Fibroblast of gingiva (primary cell): Measurements from ENCODE around the gene CCDC178.
"Not testable (repeated sequence)": the region's sequence is repeated elsewhere in the genome, so short reads cannot be mapped to it uniquely, and the experiment has no call there.

ENCODE experiments used
- DNase-seq: peaks from one replicate; pipeline ENCODE4 v3.0.0-alpha.2; 2011; ENCODE audit warnings: low read depth

The CCDC178 gene, protein sequence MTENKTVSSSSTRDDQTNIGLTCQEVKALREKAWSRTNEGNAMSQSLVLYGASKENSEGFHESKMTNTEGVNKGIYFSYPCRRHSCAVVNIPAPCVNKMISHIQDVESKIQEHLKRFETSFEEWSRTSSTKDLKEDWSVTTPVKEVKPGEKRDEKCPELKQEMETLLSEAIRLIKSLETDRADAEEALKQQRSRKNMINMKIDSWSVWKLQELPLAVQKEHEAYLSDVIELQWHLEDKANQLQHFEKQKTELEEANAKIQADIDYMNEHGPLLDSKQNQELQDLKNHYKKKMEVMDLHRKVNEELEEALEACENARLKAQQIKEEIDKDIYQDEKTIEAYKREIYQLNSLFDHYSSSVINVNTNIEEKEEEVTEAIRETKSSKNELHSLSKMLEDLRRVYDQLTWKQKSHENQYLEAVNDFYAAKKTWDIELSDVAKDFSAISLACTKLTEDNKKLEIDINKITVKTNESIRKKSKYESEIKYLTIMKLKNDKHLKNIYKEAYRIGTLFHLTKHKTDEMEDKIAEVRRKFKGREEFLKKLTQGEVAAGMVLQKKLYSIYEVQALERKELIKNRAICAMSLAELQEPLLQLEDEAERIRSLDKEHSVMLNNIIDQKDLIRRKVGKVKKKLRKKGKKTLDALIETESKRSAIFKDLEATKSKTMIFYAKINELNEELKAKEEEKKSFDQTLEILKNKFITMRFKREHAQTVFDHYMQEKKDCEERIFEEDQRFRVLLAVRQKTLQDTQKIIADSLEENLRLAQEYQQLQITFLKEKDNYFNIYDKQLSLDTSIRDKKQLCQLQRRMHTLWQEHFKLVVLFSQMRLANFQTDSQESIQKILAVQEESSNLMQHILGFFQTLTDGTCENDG

DNA sequence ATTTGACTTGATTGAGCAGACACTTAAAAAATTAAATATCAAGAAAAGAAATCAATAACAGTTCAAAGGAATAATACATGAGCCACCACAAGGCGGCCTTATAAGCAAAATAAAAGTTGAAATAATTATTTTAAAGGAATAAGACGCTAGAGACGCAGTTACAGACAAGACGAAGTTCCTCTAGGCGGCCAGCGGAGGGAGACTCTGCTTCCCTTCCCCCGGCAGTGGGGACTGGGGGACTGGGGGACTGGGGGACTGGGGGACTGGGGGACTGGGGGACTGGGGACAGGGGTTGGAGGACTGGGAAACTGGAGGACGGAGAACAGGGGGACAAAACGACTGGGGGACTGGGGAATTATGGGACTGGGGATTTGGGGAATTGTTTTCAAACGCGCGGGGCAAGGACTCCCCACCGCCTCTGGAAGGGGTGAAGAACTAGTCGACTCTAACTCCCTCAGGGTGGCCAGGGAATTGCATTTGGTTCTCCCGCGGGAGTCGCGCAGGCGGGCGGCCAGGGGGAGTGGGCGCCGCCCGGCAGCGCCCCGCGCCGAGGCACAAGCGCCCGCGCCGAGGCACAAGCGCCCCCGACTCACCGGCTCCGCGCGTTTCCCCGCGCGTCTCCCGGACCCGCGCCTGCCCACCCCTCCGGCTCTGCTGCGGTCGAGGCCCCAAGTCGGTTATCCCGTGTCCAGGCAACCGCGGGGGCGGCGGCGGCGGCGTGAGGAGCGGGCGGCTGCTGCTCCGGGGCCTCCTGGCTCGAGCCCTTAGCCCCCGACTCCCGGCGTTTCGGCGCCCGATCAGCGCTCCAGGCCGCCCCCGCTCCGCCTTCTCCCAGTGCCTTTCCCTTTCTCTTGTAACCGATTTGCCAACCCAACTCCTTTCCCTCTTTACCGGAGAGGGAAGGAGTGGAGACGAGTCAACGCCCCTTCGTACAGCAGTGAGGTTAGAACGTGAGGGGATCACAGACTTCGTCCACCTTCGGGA is at the start of gene CCDC178:
TSS of gene CCDC178 (minus strand) at position 662 of the 984 bp plus-strand sequence. CDS start 28,633 bp downstream, outside the sequence.
- peak; percentile 43 for DNase-seq

DNA sequence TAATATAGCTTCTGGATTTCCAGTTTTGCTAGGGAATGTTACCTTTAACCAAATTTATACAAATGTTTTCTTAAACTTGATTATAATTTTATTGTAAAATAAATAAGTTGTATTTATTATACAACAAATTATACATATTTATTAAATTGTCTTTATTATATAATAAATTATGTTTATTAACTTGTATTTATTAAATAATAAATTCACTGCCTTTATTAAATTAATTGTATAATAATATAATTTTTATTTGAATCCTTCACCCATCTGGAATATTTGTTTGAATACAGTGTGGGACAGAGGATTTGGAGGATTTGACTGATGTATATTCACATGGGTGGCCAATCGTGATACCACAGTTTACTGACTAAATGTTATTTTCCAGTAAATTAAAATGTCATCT is 43.4 kb upstream of the CCDC178 start:
- DNase-seq: no peak

DNA sequence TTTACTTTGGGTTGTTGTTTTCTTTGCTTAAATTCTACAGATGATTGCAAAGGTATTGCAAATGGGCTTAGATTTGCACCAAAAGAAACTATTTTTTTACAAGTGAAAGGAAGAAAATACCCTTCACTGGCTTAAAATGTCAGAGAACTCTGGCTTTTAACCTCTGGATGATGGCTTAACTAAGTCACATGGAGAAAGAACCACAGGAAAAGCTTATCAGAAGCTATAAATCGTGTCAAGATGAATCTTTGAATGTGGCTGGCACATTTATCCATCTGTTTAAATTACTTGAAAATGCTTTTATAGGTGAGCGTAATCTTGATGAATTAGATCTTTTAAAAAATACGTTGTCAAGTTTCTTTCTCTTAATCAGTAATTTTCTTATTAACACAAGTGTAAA is 32.0 kb upstream of the CCDC178 start:
- DNase-seq: no peak

DNA sequence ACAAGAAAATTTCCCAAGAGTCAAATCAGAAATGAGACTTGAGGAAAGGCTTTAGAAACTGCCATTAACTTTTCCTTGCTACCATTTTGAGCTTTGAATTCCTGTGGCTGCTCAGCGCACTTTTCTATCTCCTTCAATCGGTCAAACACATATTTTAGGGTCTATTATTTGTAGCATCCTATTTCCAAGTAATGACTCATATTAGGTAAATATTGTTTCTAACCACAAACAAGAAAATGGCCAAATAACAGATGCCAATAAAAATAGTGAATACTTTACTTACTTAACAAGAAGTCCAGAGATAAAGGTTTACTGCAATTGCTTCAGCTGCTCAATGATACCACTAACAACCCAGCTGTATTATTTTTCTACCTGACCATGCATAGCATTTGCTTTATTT is 29.7 kb upstream of the CCDC178 start:
- no peak for DNase-seq

DNA sequence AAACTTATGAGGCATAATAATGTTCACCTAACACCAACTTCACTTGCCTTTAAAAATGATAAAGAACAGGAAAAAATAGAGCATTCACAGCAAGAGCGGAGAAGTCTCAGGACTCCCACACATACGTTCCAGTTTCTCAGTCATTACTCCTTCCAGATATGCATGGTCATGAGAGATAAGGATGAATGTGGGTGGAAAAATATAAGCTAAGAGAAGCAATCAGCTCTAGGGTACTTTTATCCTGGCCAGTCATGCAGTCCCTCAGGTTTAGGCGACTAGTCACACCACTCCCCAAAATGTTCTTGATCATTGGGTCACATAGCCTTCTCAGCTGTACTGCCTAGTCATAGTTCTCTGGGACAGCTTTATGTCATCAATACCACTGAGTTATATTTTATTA is 29.2 kb upstream of the CCDC178 start:
- DNase-seq: no peak

DNA sequence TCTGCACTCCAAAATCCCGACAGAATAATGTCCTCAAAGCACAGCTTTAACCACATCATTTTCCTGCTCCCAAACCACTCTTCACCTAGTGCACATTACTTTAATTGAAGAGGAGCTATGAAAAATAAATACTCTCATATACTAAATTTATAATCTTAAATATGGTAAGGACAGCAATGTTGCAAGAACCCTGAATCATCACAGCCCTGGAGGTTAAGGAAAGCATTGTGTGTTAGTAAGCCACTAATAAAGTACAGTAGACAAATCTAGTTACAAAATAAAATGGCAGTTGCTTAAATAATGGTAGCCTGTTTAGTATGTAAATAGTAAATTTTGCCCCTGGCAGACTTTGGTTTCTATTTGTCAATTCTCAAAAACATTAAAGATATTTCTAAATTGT is 27.0 kb upstream of the CCDC178 start:
- no peak for DNase-seq

DNA sequence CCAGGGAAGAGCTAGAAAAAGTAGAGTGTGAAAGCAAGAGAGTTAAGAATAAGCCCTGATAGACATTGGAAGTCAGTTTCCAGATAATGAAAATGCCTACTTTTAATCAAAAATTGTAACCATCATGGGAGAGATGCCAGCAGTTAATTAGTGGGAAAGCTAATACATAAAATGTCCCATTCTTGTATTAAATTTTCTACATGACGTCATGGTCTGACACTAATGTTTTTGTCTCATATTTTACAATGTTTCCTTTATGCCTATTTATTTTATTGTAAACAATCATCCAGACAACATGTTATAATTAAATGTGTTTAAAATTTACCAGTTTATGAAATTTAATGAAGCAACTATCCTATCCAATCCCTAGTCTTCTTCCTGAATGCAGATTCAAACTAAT is 26.3 kb upstream of the CCDC178 start:
- DNase-seq: no peak

DNA sequence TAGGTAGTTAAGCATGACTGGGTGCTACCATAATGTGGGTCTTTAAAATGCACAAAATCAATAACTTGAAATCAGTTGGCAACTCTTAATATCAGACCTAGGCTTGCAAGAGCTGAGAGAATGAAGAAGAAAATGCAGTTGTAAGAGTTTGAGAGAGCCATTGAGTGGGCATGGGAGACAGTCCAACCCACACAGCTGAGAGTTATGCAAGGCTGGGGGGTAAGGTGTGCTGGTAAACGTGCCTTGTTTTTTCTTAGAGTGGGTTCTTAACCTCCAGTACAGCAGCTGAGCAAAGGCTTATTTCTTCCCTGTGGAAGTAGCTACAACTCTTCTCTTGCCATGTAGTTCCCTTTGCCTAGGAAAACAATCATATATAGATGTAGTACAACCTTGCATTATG is 20.2 kb upstream of the CCDC178 start:
- DNase-seq: no peak

DNA sequence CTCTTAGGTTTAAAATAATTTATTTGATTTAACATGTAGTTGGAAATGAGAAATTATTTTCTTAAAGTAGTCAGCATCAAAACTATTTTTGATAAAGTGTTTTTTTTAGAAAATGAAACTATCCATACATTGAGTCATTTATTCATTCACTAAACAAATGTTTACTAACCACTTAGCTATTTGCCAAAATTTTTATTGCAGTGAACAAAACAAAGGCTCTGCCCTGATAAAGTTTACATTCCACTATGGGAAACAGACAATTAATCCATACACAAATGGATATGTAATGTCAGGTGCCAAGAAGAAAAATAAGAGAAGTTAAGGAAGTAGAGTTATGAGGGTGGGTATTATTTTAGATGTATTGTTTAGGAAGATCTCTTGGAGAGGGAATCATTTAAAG is 19.1 kb upstream of the CCDC178 start:
- DNase-seq: no peak

DNA sequence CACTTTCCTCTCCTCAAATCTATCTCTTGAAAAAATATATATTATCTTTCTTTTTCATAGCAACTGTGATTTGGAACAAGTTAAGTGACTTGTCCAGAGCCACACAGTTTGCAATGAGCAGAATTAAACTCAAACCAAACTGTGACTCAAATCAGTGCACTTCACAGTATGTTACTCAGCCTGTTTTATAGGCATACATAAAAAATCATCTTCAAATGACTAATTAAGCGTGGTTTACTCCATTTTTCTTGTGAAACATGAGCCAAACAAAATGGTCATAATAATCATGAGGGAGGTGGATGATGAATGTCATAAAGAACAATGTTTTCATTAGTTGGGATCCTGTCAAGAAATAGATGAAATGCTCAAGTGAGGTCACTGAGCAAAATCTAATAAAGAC is 6.1 kb upstream of the CCDC178 start:
- DNase-seq: no peak

DNA sequence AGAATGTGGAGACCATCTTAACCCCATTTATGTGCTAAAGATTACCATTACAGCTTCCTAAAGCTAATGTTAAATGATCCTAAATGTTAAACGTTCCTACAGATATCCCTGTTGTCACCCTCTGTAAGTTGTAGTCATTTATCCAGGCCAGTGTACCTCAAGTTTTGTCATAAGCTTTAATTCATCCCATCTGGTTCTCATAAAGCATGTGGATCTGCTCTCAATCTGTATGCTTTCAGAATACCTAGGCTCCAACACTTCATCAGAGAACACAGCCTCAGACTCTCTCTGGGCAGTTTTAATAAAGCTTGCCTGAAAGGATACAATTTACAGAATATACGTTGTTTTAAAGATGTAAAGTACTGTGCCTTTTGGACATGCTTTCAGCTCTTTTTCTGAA is 4.2 kb upstream of the CCDC178 start:
- no peak for DNase-seq

DNA sequence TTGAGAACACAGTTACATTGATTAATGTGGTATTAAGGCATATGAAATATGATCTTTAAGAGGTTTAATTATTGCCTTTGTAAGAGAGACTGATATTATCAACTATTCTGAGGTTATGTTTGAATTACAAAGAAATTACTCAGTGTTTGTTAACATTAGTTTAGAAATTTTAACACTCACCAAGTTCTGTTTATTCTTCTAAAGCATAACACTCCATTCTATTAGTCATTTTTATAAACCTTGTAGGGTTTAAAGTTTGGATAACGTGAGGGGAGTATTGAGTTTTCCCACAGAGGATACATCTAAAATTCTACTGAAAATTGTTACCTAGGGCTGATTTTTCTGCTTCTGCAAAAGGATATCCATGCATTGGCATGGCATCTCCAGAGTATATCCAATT is 7.7 kb downstream of the CCDC178 start:
- DNase-seq: no peak

DNA sequence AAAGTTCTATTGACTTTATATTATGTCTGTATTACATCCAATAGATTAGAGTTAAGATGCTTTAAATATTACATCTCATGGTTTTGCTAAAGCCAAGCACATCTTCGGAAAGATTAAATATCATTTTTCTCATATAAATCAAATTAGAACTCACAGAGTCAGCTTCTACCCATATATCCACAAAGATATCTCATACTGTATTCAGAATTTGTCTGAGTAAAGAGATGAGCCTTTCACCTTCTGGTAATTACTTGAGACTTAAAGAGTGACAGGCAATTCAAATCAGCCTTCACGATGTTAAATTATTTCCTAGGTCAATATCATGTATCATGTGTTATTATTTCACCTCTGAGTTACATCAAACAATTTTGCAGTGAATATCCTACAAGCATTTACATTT is 13.0 kb downstream of the CCDC178 start:
- no peak for DNase-seq

DNA sequence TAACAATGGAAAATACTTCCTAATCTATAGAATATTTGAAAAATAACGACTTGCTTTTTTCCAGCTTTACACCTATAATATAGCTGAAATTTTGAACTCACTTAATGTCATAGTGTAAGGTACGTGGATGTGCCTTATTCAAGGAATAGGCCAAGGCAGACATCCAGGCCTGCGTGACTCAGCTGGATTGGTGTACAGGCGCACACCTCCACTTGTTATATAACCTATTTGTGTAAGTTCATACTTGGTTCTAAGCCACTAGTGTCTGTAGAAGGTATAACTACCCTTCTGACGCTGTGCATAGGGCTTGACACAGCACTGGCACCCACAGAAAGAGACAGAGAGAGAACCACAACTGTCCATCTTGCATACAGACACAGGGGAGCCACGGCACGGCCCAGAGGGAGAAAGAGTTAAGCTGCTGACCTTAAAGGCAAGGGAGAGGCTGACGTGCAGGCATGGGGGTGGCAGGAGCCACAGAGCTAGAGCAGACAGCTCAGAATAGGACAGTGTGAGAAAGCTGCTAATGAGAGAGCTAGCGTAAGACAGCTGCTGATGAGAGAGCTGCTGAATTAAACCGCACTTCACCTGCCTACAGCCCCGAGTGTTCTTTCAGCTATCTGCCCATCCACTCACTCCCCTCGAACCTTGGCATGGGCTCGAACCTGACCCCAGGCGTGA is 16.1 kb downstream of the CCDC178 start:
- no peak for DNase-seq

DNA sequence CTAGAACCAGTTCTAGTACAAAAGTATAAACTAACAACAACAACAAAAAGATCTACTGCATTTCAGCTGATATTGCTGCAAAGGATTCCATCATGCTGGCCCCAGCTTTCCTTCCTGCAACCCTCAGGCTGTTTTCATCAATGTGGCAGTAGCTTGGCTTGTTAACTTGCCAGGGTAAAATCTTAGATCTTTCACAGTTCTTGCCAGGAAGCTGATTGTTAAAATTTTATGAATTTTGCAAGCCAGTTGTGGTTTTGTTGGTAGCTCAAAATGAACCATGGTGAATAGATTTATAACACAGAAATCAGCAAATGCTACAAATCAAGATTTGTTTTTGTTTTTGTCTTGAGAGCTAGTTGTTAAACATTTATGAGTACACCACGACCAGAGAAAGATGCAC is 19.3 kb downstream of the CCDC178 start:
- DNase-seq: no peak

DNA sequence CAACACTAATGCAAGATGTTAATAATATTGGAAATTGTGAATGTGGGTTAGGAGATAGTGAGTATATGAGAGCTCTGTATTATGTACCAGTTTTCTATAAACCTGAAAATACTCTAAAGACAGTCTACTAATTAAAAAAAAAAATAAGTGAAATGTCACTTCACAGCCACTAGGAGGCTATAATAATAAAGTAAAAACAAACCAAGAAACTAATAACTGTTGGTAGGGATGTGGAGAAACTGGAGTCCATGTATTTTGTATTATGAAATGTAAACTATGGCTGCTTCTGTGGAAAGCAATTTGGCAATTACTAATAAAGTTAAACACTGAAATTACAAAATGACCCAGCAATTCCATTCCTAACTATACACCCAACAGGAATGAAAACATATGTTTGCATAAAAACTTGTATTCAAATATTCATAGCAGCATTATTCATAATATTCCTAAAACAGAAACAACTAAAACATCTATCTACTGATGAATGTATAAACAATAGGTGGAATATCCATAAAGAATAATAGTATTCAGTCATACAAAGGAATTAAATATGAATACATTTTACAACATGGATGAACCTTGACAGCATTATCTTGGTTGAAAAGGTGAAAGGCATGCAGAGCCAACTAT is 36.2 kb downstream of the CCDC178 start:
- no peak for DNase-seq

DNA sequence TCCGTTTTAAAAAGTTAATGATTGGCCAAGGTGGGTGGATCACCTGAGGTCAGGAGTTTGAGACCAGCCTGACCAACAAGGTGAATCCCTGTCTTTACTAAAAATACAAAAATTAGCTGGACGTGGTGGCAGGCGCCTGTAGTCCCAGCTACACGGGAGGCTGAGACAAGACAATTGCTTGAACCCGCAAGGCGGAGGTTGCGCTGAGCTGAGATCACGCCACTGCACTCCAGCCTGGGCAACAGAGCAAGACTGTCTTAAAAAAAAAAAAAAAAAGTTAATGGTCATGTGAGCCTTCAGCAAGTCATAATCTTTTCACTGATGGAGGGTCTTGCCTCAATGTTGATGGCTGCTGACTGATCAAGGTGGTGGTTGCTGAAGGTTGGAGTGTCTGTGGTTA is 41.6 kb downstream of the CCDC178 start:
- not testable (repeated sequence) for DNase-seq

DNA sequence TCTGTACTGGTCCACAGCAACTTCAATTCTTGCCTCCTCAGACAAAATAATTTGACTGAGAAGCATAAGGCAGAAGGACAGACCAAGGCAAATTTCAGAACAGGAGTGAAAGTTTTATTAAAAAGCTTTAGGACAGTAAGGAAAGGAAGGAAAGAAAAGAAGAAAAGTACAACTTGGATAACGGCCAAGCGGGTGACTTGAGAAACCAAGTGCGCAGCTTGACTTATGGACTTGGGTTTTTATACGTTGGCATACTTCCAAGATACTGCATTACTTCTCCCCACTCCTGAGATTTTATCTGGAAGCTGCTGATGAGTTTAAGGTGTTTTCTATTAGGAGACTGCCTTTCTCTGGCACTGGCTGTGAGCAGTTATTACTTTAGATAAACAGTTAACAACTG is 64.7 kb downstream of the CCDC178 start:
- DNase-seq: no peak

DNA sequence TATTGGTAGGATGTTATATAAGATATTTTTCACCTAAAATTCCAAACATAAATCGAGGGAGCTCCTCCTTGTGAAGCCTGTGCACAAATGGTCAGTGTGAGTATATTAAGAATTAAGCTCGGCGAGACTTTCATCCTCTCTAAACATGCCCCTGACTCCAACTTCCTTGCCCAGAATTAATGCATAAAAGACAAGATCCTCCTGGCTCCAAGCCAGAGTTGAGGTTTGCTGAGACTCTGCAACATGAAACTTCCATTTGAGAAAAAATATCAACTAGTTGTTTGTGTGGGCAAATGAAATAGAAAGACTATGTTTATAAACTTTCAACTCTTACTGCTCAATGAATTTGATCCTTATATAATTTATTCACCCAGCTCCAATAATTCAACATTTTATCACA is 68.1 kb downstream of the CCDC178 start:
- DNase-seq: no peak

DNA sequence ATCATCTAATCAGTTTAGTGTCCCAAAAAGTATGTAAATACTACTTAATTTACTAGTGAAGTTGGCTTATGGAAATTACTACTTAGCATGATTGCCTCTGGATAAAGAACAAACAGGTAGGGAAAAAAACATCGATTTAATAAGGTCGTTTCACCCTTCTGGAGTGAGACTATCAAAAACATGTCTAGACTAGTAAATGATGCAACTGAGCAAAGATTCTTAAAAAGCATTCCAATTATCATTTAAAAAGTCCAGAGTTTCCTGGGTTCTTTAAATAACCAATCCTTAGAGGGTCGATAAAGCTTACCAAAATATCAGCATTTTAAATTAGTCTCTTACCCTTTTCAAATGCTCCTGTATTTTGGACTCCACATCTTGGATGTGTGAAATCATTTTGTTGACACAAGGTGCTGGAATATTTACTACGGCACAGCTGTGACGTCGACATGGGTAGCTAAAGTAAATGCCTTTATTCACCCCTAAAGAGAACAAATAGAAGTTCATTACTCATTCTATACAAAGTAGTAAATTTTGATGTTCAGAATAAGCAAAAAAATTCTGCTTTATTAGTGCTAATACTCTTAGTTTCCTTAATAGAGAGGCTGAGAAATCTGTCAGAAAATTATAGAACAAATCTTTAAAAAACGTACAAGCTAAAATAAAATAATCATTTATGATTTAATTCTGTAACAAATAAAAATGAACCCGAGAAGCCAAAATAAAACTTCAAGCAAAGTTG is 70.6 kb downstream of the CCDC178 start:
- no peak for DNase-seq
